AG04450 (cell line): ENCODE measurements around the gene PLEKHN1. TPM values are rescaled to one million over a fixed set of nuclear protein-coding genes. Genes with fewer than 3 reads are reported as not detected.

ENCODE experiments used
- CTCF ChIA-PET: fragments of 300-600, 350-600 bp; formaldehyde crosslinking; extraction: SDS; loops from one replicate; lab custom pipeline; 2022; ENCODE audit warnings: antibody characterized with exemption, inconsistent platforms; lab: Charles Lee
- POLR2A ChIA-PET: fragments of 350-600 bp; formaldehyde crosslinking; extraction: SDS; loops from one replicate; lab custom pipeline; 2021; ENCODE audit warnings: antibody characterized with exemption, inconsistent platforms; lab: Yijun Ruan, JAX
- DNase-seq: peaks from one replicate; pipeline ENCODE4 v3.0.0-alpha.2; 2011; ENCODE audit warnings: low read depth, low spot score
- H3K27ac ChIP-seq: one replicate; pipeline ENCODE4 v1.5.1; 2012; ENCODE audit warnings: low read depth, low read length, control low read depth
- H3K27me3 ChIP-seq: one replicate; pipeline ENCODE4 v1.6.0; 2012; ENCODE audit warnings: low read length; ENCODE audit not compliant: control insufficient read depth, insufficient read depth
- H3K4me3 ChIP-seq: 2 replicates; pipeline ENCODE4 v1.5.1; 2011; ENCODE audit warnings: mild to moderate bottlenecking, low read depth, low read length, control low read depth
- H3K9me3 ChIP-seq: 2 replicates; pipeline ENCODE4 v1.5.1; 2012; ENCODE audit warnings: low read length; ENCODE audit not compliant: control insufficient read depth, insufficient read depth
- polyA plus RNA-seq: library from polyadenylated mRNA; depleted of rRNA; stranded (reverse); fragments of >200 nt; gene quantifications from 2 replicates; pipeline ENCODE4 v1.2.3, GENCODE V29; 2011
- TF ChIP-seq, protein P1 (sequence below): IDR thresholded peaks from 2 replicates; pipeline ENCODE4 v1.5.1; 2011; ENCODE audit warnings: low read depth, low read length, control low read depth, inconsistent platforms

PLEKHN1 gene
- polyA plus RNA-seq, 1 experiment = 0.15 TPM

DNA sequence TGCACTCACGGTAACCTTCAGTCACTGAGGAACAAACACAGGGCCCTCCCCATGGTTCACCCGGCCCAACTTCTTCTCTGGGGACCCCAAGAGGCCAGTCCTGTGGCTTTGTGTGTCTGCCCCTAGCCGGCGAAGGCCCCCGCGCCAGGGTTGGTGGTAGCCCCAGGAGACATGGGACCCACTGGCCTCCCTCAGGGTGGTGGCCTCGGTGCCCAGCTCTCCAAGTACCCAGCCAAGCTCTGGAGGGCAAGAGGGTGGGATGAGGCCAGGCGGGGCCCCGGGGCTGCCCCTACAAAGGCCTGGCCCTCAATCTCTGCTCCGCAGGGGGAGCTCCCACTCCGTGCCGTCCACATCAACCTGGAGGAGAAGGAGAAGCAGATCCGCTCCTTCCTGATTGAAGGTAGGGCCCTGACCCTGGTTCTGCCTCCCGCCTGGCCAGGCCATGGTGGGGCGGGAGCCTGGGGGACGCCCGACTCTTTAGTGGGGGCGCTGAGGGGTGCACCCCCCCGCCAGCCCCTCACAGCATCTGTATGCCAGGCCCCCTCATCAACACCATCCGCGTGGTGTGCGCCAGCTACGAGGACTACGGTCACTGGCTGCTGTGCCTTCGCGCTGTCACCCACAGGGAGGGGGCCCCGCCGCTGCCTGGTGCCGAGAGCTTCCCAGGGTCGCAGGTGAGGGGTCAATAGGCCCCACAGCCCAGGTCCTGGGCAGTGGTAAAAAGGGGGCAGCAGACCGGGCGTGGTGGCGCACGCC lies 5.6 kb downstream of the PLEKHN1 start:
- H3K4me3 ChIP-seq = no peak overlapping the region
- peaks cover 26% of the 10 kb centered on the region for H3K27me3 ChIP-seq
- ChIA-PET CTCF (no interaction called here), POLR2A (no interaction called here)
- H3K9me3 ChIP-seq = peaks cover 6% of the 10 kb centered on the region; the same call in 1 of the 2 replicates
- no peak for DNase-seq
- no peak overlapping the region for H3K27ac ChIP-seq
- TF ChIP-seq, protein P1, sequence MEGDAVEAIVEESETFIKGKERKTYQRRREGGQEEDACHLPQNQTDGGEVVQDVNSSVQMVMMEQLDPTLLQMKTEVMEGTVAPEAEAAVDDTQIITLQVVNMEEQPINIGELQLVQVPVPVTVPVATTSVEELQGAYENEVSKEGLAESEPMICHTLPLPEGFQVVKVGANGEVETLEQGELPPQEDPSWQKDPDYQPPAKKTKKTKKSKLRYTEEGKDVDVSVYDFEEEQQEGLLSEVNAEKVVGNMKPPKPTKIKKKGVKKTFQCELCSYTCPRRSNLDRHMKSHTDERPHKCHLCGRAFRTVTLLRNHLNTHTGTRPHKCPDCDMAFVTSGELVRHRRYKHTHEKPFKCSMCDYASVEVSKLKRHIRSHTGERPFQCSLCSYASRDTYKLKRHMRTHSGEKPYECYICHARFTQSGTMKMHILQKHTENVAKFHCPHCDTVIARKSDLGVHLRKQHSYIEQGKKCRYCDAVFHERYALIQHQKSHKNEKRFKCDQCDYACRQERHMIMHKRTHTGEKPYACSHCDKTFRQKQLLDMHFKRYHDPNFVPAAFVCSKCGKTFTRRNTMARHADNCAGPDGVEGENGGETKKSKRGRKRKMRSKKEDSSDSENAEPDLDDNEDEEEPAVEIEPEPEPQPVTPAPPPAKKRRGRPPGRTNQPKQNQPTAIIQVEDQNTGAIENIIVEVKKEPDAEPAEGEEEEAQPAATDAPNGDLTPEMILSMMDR = no peak

DNA sequence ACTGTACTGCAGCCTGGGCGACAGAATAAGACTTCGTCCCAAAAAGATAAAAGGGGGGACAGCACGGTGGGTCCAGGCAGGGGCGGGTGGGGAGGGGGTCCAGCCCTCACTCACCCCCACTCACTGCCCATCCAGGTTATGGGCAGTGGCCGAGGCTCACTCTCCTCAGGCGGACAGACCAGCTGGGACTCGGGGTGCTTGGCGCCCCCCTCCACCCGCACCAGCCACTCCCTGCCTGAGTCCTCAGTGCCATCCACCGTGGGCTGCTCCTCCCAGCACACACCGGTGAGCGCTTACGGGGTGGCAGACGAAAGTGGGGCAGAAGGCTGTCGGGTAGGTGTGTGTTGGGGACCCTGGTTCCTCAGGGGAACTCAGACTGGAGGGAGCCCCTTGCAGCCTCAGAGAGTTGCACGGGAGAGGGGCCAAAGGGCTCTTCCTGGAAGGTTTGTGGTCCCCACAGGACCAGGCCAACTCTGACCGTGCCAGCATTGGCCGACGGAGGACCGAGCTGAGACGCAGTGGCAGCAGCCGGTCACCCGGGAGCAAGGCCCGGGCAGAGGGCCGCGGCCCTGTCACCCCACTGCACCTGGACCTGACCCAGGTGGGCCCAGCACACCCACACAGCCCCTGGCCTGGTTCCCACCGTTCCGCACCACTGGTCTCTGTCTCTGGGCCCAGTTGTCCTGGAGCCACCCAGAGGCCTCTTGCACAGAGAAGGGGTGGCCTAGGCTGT lies 6.6 kb downstream of the PLEKHN1 start:
- H3K9me3 ChIP-seq = peaks cover 6% of the 10 kb centered on the region; the same call in 1 of the 2 replicates
- ChIA-PET CTCF (no interaction called here), POLR2A (no interaction called here)
- peaks cover 26% of the 10 kb centered on the region for H3K27me3 ChIP-seq
- DNase-seq = no peak
- no peak overlapping the region for H3K4me3 ChIP-seq
- TF ChIP-seq, protein P1 = no peak
- no peak overlapping the region for H3K27ac ChIP-seq

DNA sequence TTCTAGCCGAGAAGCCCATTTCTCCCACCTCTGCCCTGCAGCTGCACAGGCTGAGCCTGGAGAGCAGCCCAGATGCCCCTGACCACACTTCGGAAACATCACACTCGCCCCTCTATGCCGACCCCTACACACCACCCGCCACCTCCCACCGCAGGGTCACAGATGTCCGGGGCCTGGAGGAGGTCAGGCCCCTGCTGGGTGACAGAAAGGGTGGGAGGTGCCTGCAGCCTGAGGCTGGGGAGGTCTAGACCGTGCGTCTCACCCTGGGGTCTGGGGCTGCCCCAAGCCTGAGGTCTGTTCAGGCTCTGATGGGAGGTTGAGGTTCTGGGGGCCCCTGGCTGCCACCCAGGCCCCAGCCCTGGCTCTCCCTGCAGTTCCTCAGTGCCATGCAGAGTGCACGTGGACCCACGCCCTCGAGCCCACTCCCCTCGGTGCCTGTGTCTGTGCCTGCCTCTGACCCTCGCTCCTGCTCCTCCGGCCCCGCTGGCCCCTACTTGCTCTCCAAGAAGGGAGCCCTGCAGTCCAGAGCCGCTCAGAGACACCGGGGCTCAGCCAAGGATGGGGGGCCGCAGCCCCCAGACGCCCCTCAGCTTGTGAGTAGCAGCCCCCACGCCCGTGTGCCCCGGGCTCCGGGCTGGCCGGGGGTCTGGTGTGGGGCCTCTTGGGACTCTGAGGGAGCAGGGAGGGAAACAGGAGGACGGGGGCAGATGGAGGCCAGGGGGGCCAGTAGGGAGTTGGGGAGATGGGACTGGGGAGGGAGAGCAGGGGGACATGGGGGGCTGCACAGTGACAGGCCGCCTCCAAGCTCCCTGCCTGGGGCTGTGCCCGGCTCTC lies 7.4 kb downstream of the PLEKHN1 start:
- peaks cover 14% of the 10 kb centered on the region; the same call in 1 of the 2 replicates for H3K9me3 ChIP-seq
- TF ChIP-seq, protein P1 = no peak
- peaks cover 26% of the 10 kb centered on the region for H3K27me3 ChIP-seq
- no peak overlapping the region for H3K4me3 ChIP-seq
- DNase-seq = no peak
- no peak overlapping the region for H3K27ac ChIP-seq
- ChIA-PET POLR2A (no interaction called here), CTCF (no interaction called here)

DNA sequence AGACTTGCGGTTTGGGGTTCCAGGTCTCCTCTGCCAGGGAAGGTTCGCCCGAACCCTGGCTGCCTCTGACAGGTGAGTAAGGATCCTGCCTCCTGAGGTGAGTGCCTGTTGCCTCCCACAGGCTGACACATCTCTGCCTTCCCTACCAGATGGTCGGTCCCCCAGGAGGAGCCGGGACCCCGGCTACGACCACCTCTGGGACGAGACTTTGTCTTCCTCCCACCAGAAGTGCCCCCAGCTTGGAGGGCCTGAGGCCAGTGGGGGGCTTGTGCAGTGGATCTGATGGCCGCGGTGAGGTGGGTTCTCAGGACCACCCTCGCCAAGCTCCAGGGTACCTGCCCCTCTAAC lies 8.0 kb downstream of the PLEKHN1 start:
- DNase-seq = no peak
- ChIA-PET POLR2A (no interaction called here), CTCF (interaction anchor here (0.6 kb wide), 1 partner anchor 76 kb away, joined by 3 read pairs; no protein-coding TSS in a partner anchor)
- Histone ChIP-seq H3K27ac (no peak overlapping the region), H3K27me3 (peaks cover 26% of the 10 kb centered on the region), H3K9me3 (peaks cover 15% of the 10 kb centered on the region; the same call in 1 of the 2 replicates), H3K4me3 (no peak overlapping the region)
- TF ChIP-seq, protein P1 = no peak
